HepG2 (cell line): ENCODE data around the gene INPP5E. TPM values are rescaled to one million over a fixed set of nuclear protein-coding genes. Genes with fewer than 3 reads are reported as not detected.

ENCODE experiments used
- CHD2 ChIP-seq: IDR thresholded peaks from 2 replicates; pipeline ENCODE4 v1.6.1; 2011; ENCODE audit warnings: low read depth, low read length, improper control_type of control experiment
- FOSL1 ChIP-seq: sonication (generic); formaldehyde crosslinking; IDR thresholded peaks from 2 replicates; pipeline ENCODE4 v1.9.0; 2021; ENCODE audit warnings: missing genetic modification reagents, borderline replicate concordance
- MYNN ChIP-seq: sonication (generic); formaldehyde crosslinking; IDR thresholded peaks from 2 replicates; pipeline ENCODE4 v1.4.0; 2020; ENCODE audit warnings: mild to moderate bottlenecking, low read depth, missing genetic modification reagents
- MZF1 ChIP-seq: sonication (generic); formaldehyde crosslinking; IDR thresholded peaks from 2 replicates; pipeline ENCODE4 v1.8.1; 2023; ENCODE audit warnings: mild to moderate bottlenecking, missing genetic modification reagents, borderline replicate concordance
- NPAS2 ChIP-seq: sonication (generic); formaldehyde crosslinking; IDR thresholded peaks from 2 replicates; pipeline ENCODE4 v1.8.0; 2022; ENCODE audit warnings: mild to moderate bottlenecking, missing genetic modification reagents, borderline replicate concordance
- NR2F1 ChIP-seq, 2 experiments: fragments of 450-650 bp in 1 of 2; formaldehyde crosslinking in 1 of 2; IDR thresholded peaks; 2 replicates each; pipeline versions ENCODE4 v1.5.0 to v1.6.1; 2016 to 2020; ENCODE audit warnings: mild to moderate bottlenecking in 1 of 2, missing compliant biosample characterization in 1 of 2, missing genetic modification reagents in 1 of 2, moderate library complexity in 1 of 2
- POLR2AphosphoS5 ChIP-seq: IDR thresholded peaks from 2 replicates; pipeline ENCODE4 v1.6.1; 2012; ENCODE audit warnings: low read depth, low read length
- TOE1 ChIP-seq: sonication (generic); formaldehyde crosslinking; IDR thresholded peaks from 2 replicates; pipeline ENCODE4 v1.4.0; 2020; ENCODE audit warnings: mild to moderate bottlenecking, missing genetic modification reagents
- ZBTB8A ChIP-seq: sonication (generic); formaldehyde crosslinking; IDR thresholded peaks from 2 replicates; pipeline ENCODE4 v1.4.0; 2020; ENCODE audit warnings: mild to moderate bottlenecking, low read depth, missing genetic modification reagents, borderline replicate concordance
- ZMYM3 ChIP-seq: sonication (generic); formaldehyde crosslinking; IDR thresholded peaks from 2 replicates; pipeline ENCODE4 v1.5.1; 2020; ENCODE audit warnings: mild to moderate bottlenecking, missing genetic modification reagents
- ZNF772 ChIP-seq: sonication (generic); formaldehyde crosslinking; IDR thresholded peaks from 2 replicates; pipeline ENCODE4 v1.5.0; 2020; ENCODE audit warnings: mild to moderate bottlenecking, missing genetic modification reagents
- ZSCAN21 ChIP-seq: sonication (generic); formaldehyde crosslinking; IDR thresholded peaks from 2 replicates; pipeline ENCODE4 v1.8.0; 2022; ENCODE audit warnings: mild to moderate bottlenecking, missing genetic modification reagents, moderate library complexity, borderline replicate concordance
- polyA plus RNA-seq, 8 experiments: library from polyadenylated mRNA; depleted of rRNA in 3 of 8; stranded (reverse) in 7 of 8; unstranded in 1 of 8; fragments of >200 nt; fragmentation: Illumina TruSeq in 4 of 8; extraction: Trizol in 4 of 8; gene quantifications; 2 replicates each; pipeline versions ENCODE4 v1.2.1 to v1.2.3, GENCODE V29; 2011 to 2016; ENCODE audit warnings: low read depth in 4 of 8, missing spikeins in 1 of 8, mixed read lengths in 1 of 8; ENCODE audit not compliant: insufficient read depth in 1 of 8
- total RNA-seq, 5 experiments: library from RNA; depleted of rRNA; stranded (reverse); fragments of >200 nt; fragmentation: Illumina TruSeq; extraction: Trizol; gene quantifications; 2 replicates each; pipeline ENCODE4 v1.2.3, GENCODE V29; 2016; ENCODE audit warnings: low read depth in 1 of 5
- TF ChIP-seq, protein P1 (sequence below): sonication (generic); formaldehyde crosslinking; IDR thresholded peaks from 2 replicates; pipeline ENCODE4 v1.4.0; 2020; ENCODE audit warnings: missing genetic modification reagents, mild to moderate bottlenecking, borderline replicate concordance
- TF ChIP-seq, protein P2 (sequence below): sonication (generic); formaldehyde crosslinking; IDR thresholded peaks from 2 replicates; pipeline ENCODE4 v1.4.0; 2020; ENCODE audit warnings: missing genetic modification reagents
- TF ChIP-seq, protein P3 (sequence below): sonication (generic); formaldehyde crosslinking; IDR thresholded peaks from 2 replicates; pipeline ENCODE4 v1.8.1; 2023; ENCODE audit warnings: missing genetic modification reagents, inconsistent platforms, borderline replicate concordance
- TF ChIP-seq, protein P4 (sequence below): sonication (generic); formaldehyde crosslinking; IDR thresholded peaks from 2 replicates; pipeline ENCODE4 v1.8.1; 2023; ENCODE audit warnings: mild to moderate bottlenecking, missing genetic modification reagents
- TF ChIP-seq, protein P5 (sequence below): sonication (generic); formaldehyde crosslinking; IDR thresholded peaks from 2 replicates; pipeline ENCODE4 v1.5.1; 2020; ENCODE audit warnings: mild to moderate bottlenecking, missing genetic modification reagents, borderline replicate concordance

INPP5E gene
- total and polyA plus RNA-seq, 2 of the 13 experiments (the other 11 are each of a cell fraction or from before 2014, with no cell fraction given), result 5.5 TPM

DNA sequence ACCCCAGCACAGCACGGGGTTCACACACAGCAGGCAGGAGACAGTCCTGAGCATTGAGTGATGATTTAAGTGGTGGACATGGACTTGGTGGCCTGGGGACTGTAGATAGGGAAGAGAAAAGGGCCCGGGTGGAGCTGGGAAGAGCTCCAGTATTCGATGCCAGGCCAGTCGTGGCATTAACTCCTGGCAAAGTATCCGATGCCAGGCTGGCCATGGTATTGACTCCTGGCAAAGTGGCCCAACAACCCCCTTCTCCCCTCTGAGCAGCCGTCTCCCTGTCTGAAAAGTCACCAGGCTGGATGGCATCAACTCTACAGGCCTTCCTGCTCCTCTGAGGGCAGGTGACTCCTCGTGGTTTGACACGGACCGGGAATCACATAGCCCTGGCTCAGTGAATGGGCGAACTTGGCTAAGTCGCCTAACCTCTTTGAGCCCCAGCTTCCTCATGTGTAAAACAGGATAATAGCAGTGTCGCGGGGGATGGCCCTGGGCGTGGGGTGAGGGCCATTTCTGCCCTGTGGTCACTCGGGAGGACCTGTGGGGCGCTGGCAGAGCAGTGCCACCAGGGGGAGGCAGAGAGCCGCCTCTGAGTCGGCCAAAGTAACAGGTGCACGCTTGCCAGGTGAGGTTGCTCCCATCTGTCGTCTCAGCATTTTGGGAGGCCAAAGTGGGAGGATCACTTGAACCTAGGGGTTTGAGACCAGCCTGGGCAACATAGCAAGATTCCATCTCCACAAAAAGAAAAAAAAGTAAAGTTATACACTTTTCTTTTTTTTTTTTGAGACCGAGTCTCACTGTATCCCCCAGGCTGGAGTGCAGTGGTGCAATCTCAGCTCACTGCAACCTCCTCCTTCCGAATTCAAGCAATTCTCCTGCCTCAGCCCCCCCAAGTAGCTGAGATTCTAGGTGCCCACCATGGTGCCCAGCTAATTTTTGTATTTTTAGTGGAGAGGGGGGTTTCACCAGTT is 48.9 kb upstream of the INPP5E start (continued):
- TF ChIP-seq ZSCAN21 (CRISPR knock-in tag) (no peak), NPAS2 (CRISPR knock-in tag) (no peak), MZF1 (no peak), TOE1 (CRISPR knock-in tag) (no peak), ZMYM3 (CRISPR knock-in tag) (no peak), ZBTB8A (CRISPR knock-in tag) (no peak), ZNF772 (no peak), MYNN (no peak), NR2F1 (CRISPR knock-in tag; IDR thresholded peaks at IDR 0.05) (no peak), POLR2AphosphoS5 (no peak), FOSL1 (CRISPR knock-in tag) (no peak), CHD2 (no peak)
- TF ChIP-seq, protein P1, sequence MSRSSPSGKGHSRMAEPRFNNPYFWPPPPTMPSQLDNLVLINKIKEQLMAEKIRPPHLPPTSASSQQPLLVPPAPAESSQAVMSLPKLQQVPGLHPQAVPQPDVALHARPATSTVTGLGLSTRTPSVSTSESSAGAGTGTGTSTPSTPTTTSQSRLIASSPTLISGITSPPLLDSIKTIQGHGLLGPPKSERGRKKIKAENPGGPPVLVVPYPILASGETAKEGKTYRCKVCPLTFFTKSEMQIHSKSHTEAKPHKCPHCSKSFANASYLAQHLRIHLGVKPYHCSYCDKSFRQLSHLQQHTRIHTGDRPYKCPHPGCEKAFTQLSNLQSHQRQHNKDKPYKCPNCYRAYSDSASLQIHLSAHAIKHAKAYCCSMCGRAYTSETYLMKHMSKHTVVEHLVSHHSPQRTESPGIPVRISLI (CRISPR knock-in tag), result no peak
- TF ChIP-seq, protein P2, sequence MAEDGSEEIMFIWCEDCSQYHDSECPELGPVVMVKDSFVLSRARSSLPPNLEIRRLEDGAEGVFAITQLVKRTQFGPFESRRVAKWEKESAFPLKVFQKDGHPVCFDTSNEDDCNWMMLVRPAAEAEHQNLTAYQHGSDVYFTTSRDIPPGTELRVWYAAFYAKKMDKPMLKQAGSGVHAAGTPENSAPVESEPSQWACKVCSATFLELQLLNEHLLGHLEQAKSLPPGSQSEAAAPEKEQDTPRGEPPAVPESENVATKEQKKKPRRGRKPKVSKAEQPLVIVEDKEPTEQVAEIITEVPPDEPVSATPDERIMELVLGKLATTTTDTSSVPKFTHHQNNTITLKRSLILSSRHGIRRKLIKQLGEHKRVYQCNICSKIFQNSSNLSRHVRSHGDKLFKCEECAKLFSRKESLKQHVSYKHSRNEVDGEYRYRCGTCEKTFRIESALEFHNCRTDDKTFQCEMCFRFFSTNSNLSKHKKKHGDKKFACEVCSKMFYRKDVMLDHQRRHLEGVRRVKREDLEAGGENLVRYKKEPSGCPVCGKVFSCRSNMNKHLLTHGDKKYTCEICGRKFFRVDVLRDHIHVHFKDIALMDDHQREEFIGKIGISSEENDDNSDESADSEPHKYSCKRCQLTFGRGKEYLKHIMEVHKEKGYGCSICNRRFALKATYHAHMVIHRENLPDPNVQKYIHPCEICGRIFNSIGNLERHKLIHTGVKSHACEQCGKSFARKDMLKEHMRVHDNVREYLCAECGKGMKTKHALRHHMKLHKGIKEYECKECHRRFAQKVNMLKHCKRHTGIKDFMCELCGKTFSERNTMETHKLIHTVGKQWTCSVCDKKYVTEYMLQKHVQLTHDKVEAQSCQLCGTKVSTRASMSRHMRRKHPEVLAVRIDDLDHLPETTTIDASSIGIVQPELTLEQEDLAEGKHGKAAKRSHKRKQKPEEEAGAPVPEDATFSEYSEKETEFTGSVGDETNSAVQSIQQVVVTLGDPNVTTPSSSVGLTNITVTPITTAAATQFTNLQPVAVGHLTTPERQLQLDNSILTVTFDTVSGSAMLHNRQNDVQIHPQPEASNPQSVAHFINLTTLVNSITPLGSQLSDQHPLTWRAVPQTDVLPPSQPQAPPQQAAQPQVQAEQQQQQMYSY (CRISPR knock-in tag), result no peak
- TF ChIP-seq, protein P3, sequence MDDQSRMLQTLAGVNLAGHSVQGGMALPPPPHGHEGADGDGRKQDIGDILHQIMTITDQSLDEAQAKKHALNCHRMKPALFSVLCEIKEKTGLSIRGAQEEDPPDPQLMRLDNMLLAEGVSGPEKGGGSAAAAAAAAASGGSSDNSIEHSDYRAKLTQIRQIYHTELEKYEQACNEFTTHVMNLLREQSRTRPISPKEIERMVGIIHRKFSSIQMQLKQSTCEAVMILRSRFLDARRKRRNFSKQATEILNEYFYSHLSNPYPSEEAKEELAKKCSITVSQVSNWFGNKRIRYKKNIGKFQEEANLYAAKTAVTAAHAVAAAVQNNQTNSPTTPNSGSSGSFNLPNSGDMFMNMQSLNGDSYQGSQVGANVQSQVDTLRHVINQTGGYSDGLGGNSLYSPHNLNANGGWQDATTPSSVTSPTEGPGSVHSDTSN, result no peak
- TF ChIP-seq, protein P4, sequence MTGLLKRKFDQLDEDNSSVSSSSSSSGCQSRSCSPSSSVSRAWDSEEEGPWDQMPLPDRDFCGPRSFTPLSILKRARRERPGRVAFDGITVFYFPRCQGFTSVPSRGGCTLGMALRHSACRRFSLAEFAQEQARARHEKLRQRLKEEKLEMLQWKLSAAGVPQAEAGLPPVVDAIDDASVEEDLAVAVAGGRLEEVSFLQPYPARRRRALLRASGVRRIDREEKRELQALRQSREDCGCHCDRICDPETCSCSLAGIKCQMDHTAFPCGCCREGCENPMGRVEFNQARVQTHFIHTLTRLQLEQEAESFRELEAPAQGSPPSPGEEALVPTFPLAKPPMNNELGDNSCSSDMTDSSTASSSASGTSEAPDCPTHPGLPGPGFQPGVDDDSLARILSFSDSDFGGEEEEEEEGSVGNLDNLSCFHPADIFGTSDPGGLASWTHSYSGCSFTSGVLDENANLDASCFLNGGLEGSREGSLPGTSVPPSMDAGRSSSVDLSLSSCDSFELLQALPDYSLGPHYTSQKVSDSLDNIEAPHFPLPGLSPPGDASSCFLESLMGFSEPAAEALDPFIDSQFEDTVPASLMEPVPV (CRISPR knock-in tag), result no peak
- TF ChIP-seq, protein P5, sequence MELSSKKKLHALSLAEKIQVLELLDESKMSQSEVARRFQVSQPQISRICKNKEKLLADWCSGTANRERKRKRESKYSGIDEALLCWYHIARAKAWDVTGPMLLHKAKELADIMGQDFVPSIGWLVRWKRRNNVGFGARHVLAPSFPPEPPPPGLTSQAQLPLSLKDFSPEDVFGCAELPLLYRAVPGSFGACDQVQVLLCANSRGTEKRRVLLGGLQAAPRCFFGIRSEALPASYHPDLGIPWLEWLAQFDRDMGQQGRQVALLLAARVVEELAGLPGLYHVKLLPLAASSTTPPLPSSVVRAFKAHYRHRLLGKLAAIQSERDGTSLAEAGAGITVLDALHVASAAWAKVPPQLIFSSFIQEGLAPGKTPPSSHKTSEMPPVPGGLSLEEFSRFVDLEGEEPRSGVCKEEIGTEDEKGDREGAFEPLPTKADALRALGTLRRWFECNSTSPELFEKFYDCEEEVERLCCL (CRISPR knock-in tag), result no peak
